Nephron progenitor cell (in vitro differentiated cells): Measurements from ENCODE around the gene CEL.

Experiments
- DNase-seq: peaks from one replicate; pipeline ENCODE4 v3.0.0; 2021
- H3K27ac Mint-ChIP-seq: 2 replicates; pipeline ENCODE4 v1.8.0; 2021; ENCODE audit warnings: mild to moderate bottlenecking, moderate library complexity, mixed read lengths
- H3K27me3 Mint-ChIP-seq: 2 replicates; pipeline ENCODE4 v1.8.0; 2021; ENCODE audit warnings: mild to moderate bottlenecking, low read depth, mixed read lengths; ENCODE audit not compliant: poor library complexity
- H3K36me3 Mint-ChIP-seq: 2 replicates; pipeline ENCODE4 v1.8.0; 2021; ENCODE audit warnings: low read depth, mixed read lengths
- H3K4me1 Mint-ChIP-seq: 2 replicates; pipeline ENCODE4 v1.8.0; 2021; ENCODE audit warnings: mixed read lengths
- H3K4me3 Mint-ChIP-seq: 2 replicates; pipeline ENCODE4 v1.8.0; 2021; ENCODE audit warnings: mild to moderate bottlenecking, moderate library complexity, mixed read lengths
- H3K9me3 Mint-ChIP-seq: 2 replicates; pipeline ENCODE4 v1.8.0; 2021; ENCODE audit warnings: mild to moderate bottlenecking, moderate library complexity, mixed read lengths
- CTCF ChIP-seq: fragments of 200-600 bp; sonication (generic); IDR thresholded peaks from 2 replicates; pipeline ENCODE4 v1.5.0; 2021; ENCODE audit warnings: antibody characterized with exemption

The CEL gene

GRCh38 chr9:133114886-133115603 lies 53.3 kb downstream of the CEL start:
- Mint-ChIP-seq H3K27me3 (no peaks in the 10 kb centered on the region), H3K27ac (no peak overlapping the region), H3K9me3 (no peaks in the 10 kb centered on the region), H3K4me1 (peaks cover 61% of the 10 kb centered on the region), H3K36me3 (peaks cover 4% of the 10 kb centered on the region), H3K4me3 (no peak overlapping the region)
- DNase-seq, result no peak
- no peak for TF ChIP-seq CTCF

GRCh38 chr9:133115604-133116345 lies 54.0 kb downstream of the CEL start:
- H3K27me3 Mint-ChIP-seq, result no peaks in the 10 kb centered on the region
- TF ChIP-seq CTCF, result no peak
- H3K4me1 Mint-ChIP-seq, result peaks cover 65% of the 10 kb centered on the region
- H3K4me3 Mint-ChIP-seq, result no peak overlapping the region
- DNase-seq, result no peak
- H3K36me3 Mint-ChIP-seq, result no peaks in the 10 kb centered on the region
- no peaks in the 10 kb centered on the region for H3K9me3 Mint-ChIP-seq
- H3K27ac Mint-ChIP-seq, result no peak overlapping the region

GRCh38 chr9:133116346-133117231 lies 54.8 kb downstream of the CEL start:
- Mint-ChIP-seq H3K4me3 (no peak overlapping the region), H3K9me3 (no peaks in the 10 kb centered on the region), H3K4me1 (peaks cover 68% of the 10 kb centered on the region), H3K27me3 (no peaks in the 10 kb centered on the region), H3K36me3 (no peaks in the 10 kb centered on the region), H3K27ac (no peak overlapping the region)
- no peak for DNase-seq
- no peak for TF ChIP-seq CTCF

- Mint-ChIP-seq H3K4me3 (no peak overlapping the region), H3K4me1 (peaks cover 77% of the 10 kb centered on the region), H3K27ac (no peak overlapping the region), H3K9me3 (no peaks in the 10 kb centered on the region), H3K36me3 (no peaks in the 10 kb centered on the region), H3K27me3 (no peaks in the 10 kb centered on the region)
- DNase-seq, result no peak
- no peak for TF ChIP-seq CTCF
Observed at GRCh38 chr9:133117271-133118178, 55.7 kb downstream of the CEL start.

- DNase-seq, result no peak
- Mint-ChIP-seq H3K27ac (no peak overlapping the region), H3K4me1 (peaks cover 82% of the 10 kb centered on the region), H3K27me3 (no peaks in the 10 kb centered on the region), H3K9me3 (no peaks in the 10 kb centered on the region), H3K36me3 (no peaks in the 10 kb centered on the region), H3K4me3 (no peak overlapping the region)
- TF ChIP-seq CTCF, result no peak
Observed at GRCh38 chr9:133118179-133118520, 56.4 kb downstream of the CEL start.
